Naive thymus-derived CD8-positive, alpha-beta T cell (primary cell): ENCODE measurements around the gene UBE2E2. TPM values are rescaled to one million over a fixed set of nuclear protein-coding genes. Genes with fewer than 3 reads are reported as not detected.

ENCODE experiments used
- ATAC-seq, 2 donors: fragments of 150-1000 bp; cut with Tn5 transposase in 1 of 2; sonication (Bioruptor Pico), chemical (Tn5 transposase) in 1 of 2; 1 replicate in 1 of 2; 2 replicates in 1 of 2; pipeline ENCODE4 v1.10.0; 2021; ENCODE audit warnings: mild to moderate bottlenecking in 2 of 2, moderate library complexity in 2 of 2
- POLR2A ChIA-PET: fragments of 350-600 bp; sonication (Branson Sonifier 250); formaldehyde crosslinking; loops from one replicate; lab custom pipeline; 2021; ENCODE audit warnings: antibody characterized with exemption; lab: Charles Lee
- DNase-seq, 10 donors: peaks; one replicate each; pipeline versions ENCODE4 v3.0.0 to v3.0.0-alpha.2; 2020 to 2022
- H3K27ac Mint-ChIP-seq, 10 donors: one replicate each; pipeline ENCODE4 v1.8.0; 2020 to 2022; ENCODE audit warnings: mild to moderate bottlenecking in 10 of 10, mixed read lengths in 10 of 10, moderate library complexity in 4 of 10, inconsistent platforms in 1 of 10
- H3K27me3 Mint-ChIP-seq, 5 donors: one replicate each; pipeline ENCODE4 v1.8.0; 2021 to 2022; ENCODE audit warnings: mixed read lengths in 5 of 5
- H3K36me3 Mint-ChIP-seq, 3 donors: one replicate each; pipeline ENCODE4 v1.8.0; 2020 to 2022; ENCODE audit warnings: mixed read lengths in 3 of 3, mild to moderate bottlenecking in 2 of 3, inconsistent platforms in 1 of 3
- H3K4me1 Mint-ChIP-seq, 4 donors: one replicate each; pipeline ENCODE4 v1.8.0; 2021 to 2022; ENCODE audit warnings: mixed read lengths in 4 of 4
- H3K4me3 Mint-ChIP-seq, 10 donors: one replicate each; pipeline ENCODE4 v1.8.0; 2020 to 2022; ENCODE audit warnings: mild to moderate bottlenecking in 10 of 10, mixed read lengths in 10 of 10, moderate library complexity in 6 of 10, inconsistent platforms in 1 of 10
- H3K9me3 Mint-ChIP-seq, 9 donors: one replicate each; pipeline ENCODE4 v1.8.0; 2020 to 2022; ENCODE audit warnings: mixed read lengths in 9 of 9, mild to moderate bottlenecking in 3 of 9, inconsistent platforms in 1 of 9, moderate library complexity in 1 of 9
- polyA plus RNA-seq, 3 donors: library from polyadenylated mRNA; unstranded; fragments of 300-500 nt; fragmentation: Illumina TruSeq; gene quantifications; one replicate each; pipeline ENCODE4 v1.2.3, GENCODE V29; 2021
- total RNA-seq, 8 experiments: library from RNA in 2 of 8; stranded (reverse) in 2 of 8; gene quantifications; one replicate each; pipeline ENCODE4 v1.2.3 and lab custom pipeline; 2021 to 2026

UBE2E2 gene
- total and polyA plus RNA-seq, 5 experiments from 2014 or later = 12.5 to 19.6 (median 14.0) TPM

- H3K4me1 Mint-ChIP-seq = peaks cover 0 to 2% (median 0%) of the 10 kb centered on the region in 4 donors
These were observed 386.5 kb downstream of the UBE2E2 start for GRCh38 chr3:23589602-23590001.

DNA sequence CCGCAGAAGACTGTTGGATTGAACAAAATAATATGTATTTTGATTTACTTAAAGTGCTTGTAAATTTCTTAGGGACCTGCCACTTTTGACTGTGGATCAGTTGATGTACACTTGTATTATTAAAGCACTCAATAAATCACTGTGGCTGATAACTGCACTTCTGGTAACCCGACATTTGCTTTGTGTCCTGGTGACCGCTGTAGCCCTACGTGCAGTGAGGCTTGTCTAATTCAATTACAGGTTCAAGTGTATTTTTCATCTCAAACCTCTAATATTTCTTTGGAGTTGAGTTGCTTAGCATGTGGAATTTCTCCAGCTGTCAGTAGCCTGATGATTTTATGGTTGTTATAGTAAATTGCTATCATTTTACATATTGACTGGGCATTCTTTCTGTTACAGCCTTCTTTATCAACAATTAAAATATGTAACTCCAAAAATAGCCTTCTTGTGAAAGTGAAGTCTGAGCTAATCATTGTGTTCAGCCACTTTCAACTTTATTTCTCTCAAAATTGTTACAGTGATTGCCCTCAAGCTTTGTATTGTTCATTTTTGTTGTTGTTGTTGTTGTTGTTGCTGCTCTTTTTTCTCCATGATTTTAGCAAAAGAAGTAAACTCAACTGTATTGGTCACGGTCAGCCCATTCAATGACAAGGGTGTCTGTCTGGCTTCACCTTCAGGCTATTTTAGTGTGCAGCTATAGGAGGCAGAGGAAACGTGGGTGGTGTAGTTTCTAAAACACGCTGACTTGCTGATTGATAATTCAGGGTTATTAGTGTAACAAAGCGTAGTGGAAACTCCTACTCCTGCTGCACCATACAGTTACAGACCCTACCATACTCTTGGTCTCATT, 387.5 kb downstream of the UBE2E2 start:
- Mint-ChIP-seq H3K27me3 (no peaks in the 10 kb centered on the region), H3K4me3 (no peak overlapping the region), H3K9me3 (peaks cover 0 to 4% (median 0%) of the 10 kb centered on the region in 9 donors), H3K36me3 (peaks cover 3 to 16% (median 5%) of the 10 kb centered on the region in 3 donors), H3K4me1 (peaks cover 0 to 2% (median 0%) of the 10 kb centered on the region in 4 donors), H3K27ac (no peak overlapping the region)
- POLR2A ChIA-PET = no interaction called here
- ATAC-seq = no peak
- no peak for DNase-seq

More at GRCh38 chr3:23589602-23590001, 386.5 kb downstream of the UBE2E2 start:
- DNase-seq = no peak
- Mint-ChIP-seq H3K36me3 (peaks cover 0 to 16% (median 3%) of the 10 kb centered on the region in 3 donors), H3K27ac (peak overlapping the region in 1 of 10 donors; percentile 70), H3K4me3 (no peak overlapping the region), H3K9me3 (peaks cover 0 to 3% (median 0%) of the 10 kb centered on the region in 9 donors), H3K27me3 (no peaks in the 10 kb centered on the region)
- ATAC-seq = no peak
- POLR2A ChIA-PET = no interaction called here

GRCh38 chr3:23591374-23591773, 388.2 kb downstream of the UBE2E2 start:
- Mint-ChIP-seq H3K27me3 (no peaks in the 10 kb centered on the region), H3K9me3 (peaks cover 0 to 7% (median 2%) of the 10 kb centered on the region in 9 donors), H3K27ac (no peak overlapping the region), H3K4me1 (peaks cover 0 to 2% (median 0%) of the 10 kb centered on the region in 4 donors), H3K36me3 (peaks cover 5 to 23% (median 10%) of the 10 kb centered on the region in 3 donors), H3K4me3 (no peak overlapping the region)
- DNase-seq = no peak
- POLR2A ChIA-PET = no interaction called here
- no peak for ATAC-seq

DNA sequence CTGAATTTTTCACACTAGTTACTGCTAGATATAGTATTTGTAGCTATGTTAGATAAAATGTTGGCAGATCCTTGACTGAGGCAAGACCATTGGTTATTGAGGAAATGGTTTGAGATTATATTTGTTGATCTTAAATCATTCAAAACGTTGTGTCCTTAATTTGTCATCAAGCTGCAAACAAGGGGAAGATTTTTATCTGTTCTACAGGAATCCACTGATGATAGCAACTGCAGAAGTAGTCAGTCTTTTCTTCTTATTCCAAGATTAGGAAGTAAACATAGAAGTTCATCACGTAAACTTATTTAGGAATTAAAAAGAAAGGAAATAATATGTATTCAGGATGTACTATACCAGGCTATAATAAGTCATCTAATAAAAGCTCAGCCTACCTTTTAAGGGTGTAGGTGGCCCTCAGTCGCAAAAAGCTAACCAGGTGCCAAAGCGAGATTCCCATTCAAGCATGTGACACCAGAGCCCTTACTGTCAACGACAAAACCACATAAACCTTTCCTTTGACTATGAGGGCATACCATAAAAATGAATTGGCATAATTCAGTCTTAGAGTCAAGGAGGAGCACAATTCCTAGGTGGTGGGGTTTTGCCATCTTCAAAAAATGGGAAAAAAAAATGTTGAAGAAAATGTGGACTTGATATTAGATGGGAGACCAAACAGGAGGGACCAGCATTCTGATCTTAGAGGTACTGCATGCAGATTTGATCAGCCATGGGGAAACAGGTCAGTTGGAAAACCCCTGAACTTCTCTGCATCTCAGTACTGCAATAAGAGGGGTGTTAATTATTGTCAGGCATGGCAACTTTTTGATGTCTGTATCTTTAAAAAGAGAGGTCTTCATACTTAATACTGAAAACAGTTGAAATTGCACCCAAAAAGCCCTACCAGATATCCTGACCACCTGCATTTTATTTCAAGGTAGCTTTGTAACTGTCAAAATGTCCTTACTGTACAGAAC, 390.1 kb downstream of the UBE2E2 start:
- H3K4me1 Mint-ChIP-seq = peaks cover 0 to 2% (median 0%) of the 10 kb centered on the region in 4 donors
- peak overlapping the region in 1 of 10 donors; percentile 4 for H3K27ac Mint-ChIP-seq
- H3K27me3 Mint-ChIP-seq = no peaks in the 10 kb centered on the region
- ATAC-seq (no peak), DNase-seq (no peak)
- no peak overlapping the region for H3K4me3 Mint-ChIP-seq
- H3K36me3 Mint-ChIP-seq = peaks cover 8 to 28% (median 16%) of the 10 kb centered on the region in 3 donors
- H3K9me3 Mint-ChIP-seq = peaks cover 0 to 12% (median 3%) of the 10 kb centered on the region in 9 donors
- POLR2A ChIA-PET = no interaction called here

- H3K36me3 Mint-ChIP-seq = peaks cover 7 to 28% (median 16%) of the 10 kb centered on the region in 3 donors
- no peak for DNase-seq
- POLR2A ChIA-PET = no interaction called here
- peaks cover 0 to 12% (median 3%) of the 10 kb centered on the region in 9 donors for H3K9me3 Mint-ChIP-seq
- ATAC-seq = no peak
- H3K27ac Mint-ChIP-seq = no peak overlapping the region
- H3K27me3 Mint-ChIP-seq = no peaks in the 10 kb centered on the region
- H3K4me3 Mint-ChIP-seq = no peak overlapping the region
- H3K4me1 Mint-ChIP-seq = peaks cover 0 to 2% (median 0%) of the 10 kb centered on the region in 4 donors
These were observed 390.9 kb downstream of the UBE2E2 start for GRCh38 chr3:23594066-23594465.

DNA sequence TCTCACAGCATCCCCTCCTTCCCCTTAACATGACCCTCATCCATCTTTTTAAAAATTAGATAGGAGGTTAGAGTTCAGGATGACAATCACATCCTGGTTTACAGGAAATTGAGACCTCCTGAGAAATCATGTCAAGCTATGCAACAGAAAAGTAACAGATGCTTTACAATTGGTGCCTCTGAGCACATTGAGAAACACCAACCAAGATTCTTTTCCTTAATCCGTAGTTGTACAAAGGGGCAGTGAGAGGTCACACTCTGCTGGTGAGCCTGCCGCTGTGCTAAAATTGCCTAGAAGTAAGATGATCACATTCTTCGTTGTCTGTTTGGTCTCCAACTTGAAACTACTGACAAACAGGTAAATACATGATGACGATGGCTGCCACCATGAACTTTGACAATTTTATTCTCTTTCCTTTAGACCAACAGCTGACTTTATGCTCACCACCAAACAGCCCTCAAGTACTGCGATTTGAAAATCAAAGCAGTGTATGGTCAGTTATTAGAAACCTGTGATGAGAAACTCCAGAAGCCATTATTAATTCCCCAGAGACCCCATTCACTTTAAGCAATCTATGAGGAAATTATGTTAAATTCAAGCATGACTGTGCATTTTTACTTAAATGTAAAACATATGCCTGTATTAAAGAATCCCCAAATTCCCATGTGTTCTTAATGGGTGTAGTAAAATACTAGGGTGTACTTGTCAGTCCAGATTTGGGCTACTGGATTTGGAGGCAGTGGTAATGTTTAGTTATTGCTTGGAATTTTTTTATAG, 392.0 kb downstream of the UBE2E2 start:
- H3K9me3 Mint-ChIP-seq = peaks cover 0 to 12% (median 3%) of the 10 kb centered on the region in 9 donors
- H3K4me1 Mint-ChIP-seq = no peaks in the 10 kb centered on the region
- no peak for DNase-seq
- no peak overlapping the region for H3K27ac Mint-ChIP-seq
- H3K4me3 Mint-ChIP-seq = no peak overlapping the region
- POLR2A ChIA-PET = no interaction called here
- ATAC-seq = no peak
- H3K36me3 Mint-ChIP-seq = peaks cover 5 to 19% (median 16%) of the 10 kb centered on the region in 3 donors
- no peaks in the 10 kb centered on the region for H3K27me3 Mint-ChIP-seq

GRCh38 chr3:23595851-23596250, 392.7 kb downstream of the UBE2E2 start:
- no peaks in the 10 kb centered on the region for H3K4me1 Mint-ChIP-seq
- no peak overlapping the region for H3K27ac Mint-ChIP-seq
- H3K27me3 Mint-ChIP-seq = no peaks in the 10 kb centered on the region
- peaks cover 0 to 12% (median 3%) of the 10 kb centered on the region in 9 donors for H3K9me3 Mint-ChIP-seq
- DNase-seq = no peak
- ATAC-seq = no peak
- H3K36me3 Mint-ChIP-seq = peaks cover 5 to 18% (median 16%) of the 10 kb centered on the region in 3 donors
- POLR2A ChIA-PET = no interaction called here
- H3K4me3 Mint-ChIP-seq = no peak overlapping the region

- peaks cover 5 to 14% (median 12%) of the 10 kb centered on the region in 3 donors for H3K36me3 Mint-ChIP-seq
- H3K27me3 Mint-ChIP-seq = no peaks in the 10 kb centered on the region
- DNase-seq (no peak), ATAC-seq (no peak)
- H3K4me1 Mint-ChIP-seq = no peaks in the 10 kb centered on the region
- peaks cover 0 to 12% (median 3%) of the 10 kb centered on the region in 9 donors for H3K9me3 Mint-ChIP-seq
- POLR2A ChIA-PET = no interaction called here
- no peak overlapping the region for H3K4me3 Mint-ChIP-seq
- H3K27ac Mint-ChIP-seq = no peak overlapping the region
These were observed 397.2 kb downstream of the UBE2E2 start for GRCh38 chr3:23600167-23600871.

- H3K36me3 Mint-ChIP-seq = peaks cover 5 to 7% (median 6%) of the 10 kb centered on the region in 3 donors
- DNase-seq (no peak), ATAC-seq (no peak)
- H3K4me1 Mint-ChIP-seq = no peaks in the 10 kb centered on the region
- H3K27me3 Mint-ChIP-seq = peaks cover 0 to 6% (median 0%) of the 10 kb centered on the region in 5 donors
- H3K4me3 Mint-ChIP-seq = no peak overlapping the region
- POLR2A ChIA-PET = no interaction called here
- H3K9me3 Mint-ChIP-seq = peaks cover 0 to 6% (median 2%) of the 10 kb centered on the region in 9 donors
- H3K27ac Mint-ChIP-seq = no peak overlapping the region
These were observed 398.1 kb downstream of the UBE2E2 start for GRCh38 chr3:23601091-23601822.

GRCh38 chr3:23602971-23603370, 399.8 kb downstream of the UBE2E2 start:
- Mint-ChIP-seq H3K27me3 (peaks cover 0 to 6% (median 0%) of the 10 kb centered on the region in 5 donors), H3K9me3 (no peaks in the 10 kb centered on the region), H3K27ac (no peak overlapping the region), H3K4me3 (no peak overlapping the region), H3K36me3 (no peaks in the 10 kb centered on the region), H3K4me1 (no peaks in the 10 kb centered on the region)
- DNase-seq = no peak
- no peak for ATAC-seq
- POLR2A ChIA-PET = no interaction called here
